Esophagus muscularis mucosa (tissue), 4 donors: ENCODE measurements around the gene ELL2. TPM values are rescaled to one million over a fixed set of nuclear protein-coding genes. Genes with fewer than 3 reads are reported as not detected.

Experiments
- DNase-seq: peaks from one replicate; pipeline ENCODE4 v3.0.0-alpha.2; 2017; ENCODE audit errors: extremely low spot score
- H3K27ac ChIP-seq, 4 donors: fragments of 200-600 bp; sonication (generic); replicated peaks in 1 of 4; 1 replicate in 3 of 4; 2 replicates in 1 of 4; pipeline ENCODE4 v1.5.1; 2016 to 2019; ENCODE audit warnings: mild to moderate bottlenecking in 1 of 4
- H3K27me3 ChIP-seq, 4 donors: fragments of 200-600 bp; sonication (generic); one replicate each; pipeline versions ENCODE4 v1.5.1 to v1.6.0; 2016 to 2019
- H3K36me3 ChIP-seq, 4 donors: fragments of 200-600 bp; sonication (generic); one replicate each; pipeline ENCODE4 v1.5.1; 2016 to 2019
- H3K4me1 ChIP-seq, 4 donors: fragments of 200-600 bp; sonication (generic); one replicate each; pipeline ENCODE4 v1.5.1; 2016 to 2019
- H3K4me3 ChIP-seq, 4 donors: fragments of 200-600 bp; sonication (generic); 1 replicate in 2 of 4; 2 replicates in 2 of 4; pipeline ENCODE4 v1.5.1; 2016 to 2019; ENCODE audit warnings: mild to moderate bottlenecking in 4 of 4, moderate library complexity in 1 of 4
- H3K9me3 ChIP-seq, 4 donors: fragments of 200-600 bp; sonication (generic); 1 replicate in 3 of 4; 2 replicates in 1 of 4; pipeline ENCODE4 v1.5.1; 2016 to 2019
- EP300 ChIP-seq: sonication (generic); formaldehyde crosslinking; IDR thresholded peaks from one replicate; pipeline ENCODE4 v1.6.1; 2017; ENCODE audit warnings: antibody characterized with exemption
- POLR2A ChIP-seq: fragments of 450-650 bp; IDR thresholded peaks from one replicate; pipeline ENCODE4 v1.6.1; 2017; ENCODE audit warnings: antibody characterized with exemption, moderate library complexity, mild to moderate bottlenecking, low read depth
- POLR2AphosphoS5 ChIP-seq, 2 donors: sonication (generic); formaldehyde crosslinking; IDR thresholded peaks; one replicate each; pipeline ENCODE4 v1.6.1; 2017; ENCODE audit warnings: antibody characterized with exemption in 2 of 2
- WGBS: methylation state at CpG from one replicate; pipeline ENCODE4 v1.1.5; 2018; 5-methylcytosine and 5-hydroxymethylcytosine counted together
- intact Hi-C: fragments of 100-400 bp; cut with DNase I; formaldehyde crosslinking; loops from one replicate; pipeline ENCODE4 v1.15.1; 2023
- total RNA-seq, 4 donors: library from RNA; depleted of rRNA; stranded (reverse); fragments of >200 nt; gene quantifications; one replicate each; pipeline versions ENCODE4 v1.1.0 to v1.2.1, GENCODE V29; 2016
- TF ChIP-seq, protein P1 (sequence below), 3 experiments: fragments of 200-600 bp in 2 of 3; fragments of 450-650 bp in 1 of 3; sonication (generic) in 2 of 3; IDR thresholded peaks; one replicate each; pipeline ENCODE4 v1.5.1; 2017 to 2019; ENCODE audit warnings: antibody characterized with exemption in 3 of 3, mild to moderate bottlenecking in 2 of 3, moderate library complexity in 1 of 3

Gene ELL2
- total RNA-seq, 4 donors from 2014 or later = 38.8 to 51.5 (median 42.7) TPM

DNA sequence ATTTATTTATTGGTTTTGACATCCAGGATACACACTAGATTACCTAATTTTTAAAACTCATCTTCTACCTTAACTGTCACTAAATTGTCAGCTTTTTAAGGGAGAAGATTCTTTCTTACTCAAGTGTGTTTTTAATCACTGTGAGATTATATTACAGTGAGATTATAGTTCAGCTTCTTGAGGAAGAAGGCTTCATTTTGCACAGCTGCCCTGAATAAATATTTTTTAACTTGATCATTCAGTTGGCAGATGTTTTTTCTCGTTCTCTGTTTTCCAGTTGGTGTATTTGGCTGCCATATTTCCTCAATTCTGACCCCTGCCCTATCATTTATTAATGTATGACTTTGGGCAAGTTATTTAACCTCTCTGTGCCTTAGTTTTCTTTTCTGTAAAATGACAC, 15.0 kb upstream of the ELL2 start:
- intact Hi-C loops = no loop called here
- no peak for DNase-seq
- no peak overlapping the region for H3K27ac ChIP-seq
- H3K4me1 ChIP-seq = no peaks in the 10 kb centered on the region
- no peaks in the 10 kb centered on the region for H3K27me3 ChIP-seq
- no peak overlapping the region for H3K4me3 ChIP-seq
- TF ChIP-seq POLR2A (no peak), EP300 (no peak), POLR2AphosphoS5 (IDR thresholded peaks at IDR 0.05) (no peak)
- TF ChIP-seq, protein P1, sequence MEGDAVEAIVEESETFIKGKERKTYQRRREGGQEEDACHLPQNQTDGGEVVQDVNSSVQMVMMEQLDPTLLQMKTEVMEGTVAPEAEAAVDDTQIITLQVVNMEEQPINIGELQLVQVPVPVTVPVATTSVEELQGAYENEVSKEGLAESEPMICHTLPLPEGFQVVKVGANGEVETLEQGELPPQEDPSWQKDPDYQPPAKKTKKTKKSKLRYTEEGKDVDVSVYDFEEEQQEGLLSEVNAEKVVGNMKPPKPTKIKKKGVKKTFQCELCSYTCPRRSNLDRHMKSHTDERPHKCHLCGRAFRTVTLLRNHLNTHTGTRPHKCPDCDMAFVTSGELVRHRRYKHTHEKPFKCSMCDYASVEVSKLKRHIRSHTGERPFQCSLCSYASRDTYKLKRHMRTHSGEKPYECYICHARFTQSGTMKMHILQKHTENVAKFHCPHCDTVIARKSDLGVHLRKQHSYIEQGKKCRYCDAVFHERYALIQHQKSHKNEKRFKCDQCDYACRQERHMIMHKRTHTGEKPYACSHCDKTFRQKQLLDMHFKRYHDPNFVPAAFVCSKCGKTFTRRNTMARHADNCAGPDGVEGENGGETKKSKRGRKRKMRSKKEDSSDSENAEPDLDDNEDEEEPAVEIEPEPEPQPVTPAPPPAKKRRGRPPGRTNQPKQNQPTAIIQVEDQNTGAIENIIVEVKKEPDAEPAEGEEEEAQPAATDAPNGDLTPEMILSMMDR (IDR thresholded peaks at IDR 0.05) = no peak
- H3K9me3 ChIP-seq = no peaks in the 10 kb centered on the region
- 64% methylated on average over 1 of the region's 1 CpG for WGBS
- H3K36me3 ChIP-seq = no peaks in the 10 kb centered on the region

DNA sequence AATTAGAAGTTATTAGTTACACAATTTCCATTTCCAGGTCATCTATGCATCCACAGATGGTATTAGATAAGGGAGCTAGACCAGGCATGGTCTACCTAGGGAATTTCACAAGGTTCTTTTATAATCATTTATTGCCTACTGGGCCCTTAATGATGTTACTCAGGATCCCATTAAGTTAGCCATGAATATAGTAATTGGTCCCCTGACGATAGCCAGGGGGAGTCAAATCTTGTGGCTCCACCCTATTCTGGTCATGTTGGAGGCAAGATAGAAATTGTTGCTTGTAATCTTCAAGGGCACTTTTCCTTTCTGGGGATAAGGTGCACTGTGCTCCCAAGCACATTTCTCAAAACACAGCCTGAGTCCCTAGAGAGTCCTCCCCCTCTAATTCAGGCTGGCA, 14.1 kb upstream of the ELL2 start:
- WGBS = 82% methylated on average over 1 of the region's 1 CpG
- intact Hi-C loops = no loop called here
- TF ChIP-seq POLR2AphosphoS5 (IDR thresholded peaks at IDR 0.05) = no peak
- TF ChIP-seq EP300 = no peak
- TF ChIP-seq POLR2A = no peak
- TF ChIP-seq, protein P1 (IDR thresholded peaks at IDR 0.05) = no peak
- no peaks in the 10 kb centered on the region for H3K27me3 ChIP-seq
- H3K4me3 ChIP-seq = no peak overlapping the region
- no peaks in the 10 kb centered on the region for H3K4me1 ChIP-seq
- H3K27ac ChIP-seq = no peak overlapping the region
- no peaks in the 10 kb centered on the region for H3K36me3 ChIP-seq
- no peaks in the 10 kb centered on the region for H3K9me3 ChIP-seq
- DNase-seq = no peak

DNA sequence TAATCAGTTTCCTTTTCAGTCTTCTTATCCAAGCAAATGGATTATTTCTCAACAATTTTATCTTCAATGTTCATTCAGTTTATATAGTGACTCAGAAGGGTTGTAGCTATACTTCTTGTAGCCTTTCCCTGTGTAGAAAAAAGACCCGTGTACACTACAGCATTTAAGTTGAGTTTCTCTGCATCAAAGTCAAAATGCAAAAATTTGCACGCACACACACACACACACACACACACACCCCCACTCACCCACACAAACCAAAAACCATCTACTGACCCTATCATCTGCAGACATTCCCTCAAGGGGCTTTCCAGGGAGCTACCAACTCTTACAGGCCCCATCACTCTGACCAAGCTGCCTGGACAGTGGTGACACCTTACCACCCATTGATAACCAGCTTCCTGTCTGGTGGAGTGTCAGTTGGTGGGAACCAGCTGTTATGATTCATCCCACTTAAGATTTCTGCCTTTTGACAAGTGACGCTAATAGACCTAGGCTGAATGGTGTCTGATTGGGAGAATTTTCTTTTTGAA, 12.2 kb upstream of the ELL2 start:
- 77% methylated on average over 3 of the region's 3 CpGs for WGBS
- H3K4me1 ChIP-seq = no peaks in the 10 kb centered on the region
- H3K4me3 ChIP-seq = no peak overlapping the region
- H3K9me3 ChIP-seq = no peaks in the 10 kb centered on the region
- H3K27me3 ChIP-seq = no peaks in the 10 kb centered on the region
- no peaks in the 10 kb centered on the region for H3K36me3 ChIP-seq
- no peak overlapping the region for H3K27ac ChIP-seq
- intact Hi-C loops = no loop called here
- TF ChIP-seq EP300 (no peak), POLR2A (no peak), POLR2AphosphoS5 (IDR thresholded peaks at IDR 0.05) (no peak)
- TF ChIP-seq, protein P1 (IDR thresholded peaks at IDR 0.05) = no peak
- DNase-seq = no peak

DNA sequence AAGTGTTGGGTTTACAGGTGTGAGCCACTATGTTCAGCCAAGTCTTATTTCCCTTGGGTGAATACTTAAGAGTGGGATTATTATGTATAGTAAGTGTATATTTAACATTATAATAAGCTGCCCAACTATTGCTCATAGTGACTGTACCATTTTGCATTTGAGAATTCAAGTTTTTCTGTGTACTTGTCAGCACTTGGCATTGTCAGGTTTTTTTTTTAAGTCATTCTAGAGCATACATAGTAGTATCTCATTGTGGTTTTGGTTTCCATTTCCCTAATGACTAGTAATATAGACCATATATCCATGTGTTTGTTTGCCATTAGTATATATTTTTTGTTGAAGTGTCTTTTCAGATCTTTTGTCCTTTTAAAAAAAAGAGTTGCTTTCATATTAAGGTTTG, 10.5 kb upstream of the ELL2 start:
- Histone ChIP-seq H3K4me3 (no peak overlapping the region), H3K27me3 (no peaks in the 10 kb centered on the region), H3K27ac (no peak overlapping the region), H3K36me3 (no peaks in the 10 kb centered on the region), H3K9me3 (no peaks in the 10 kb centered on the region), H3K4me1 (no peaks in the 10 kb centered on the region)
- DNase-seq = no peak
- TF ChIP-seq, protein P1 (IDR thresholded peaks at IDR 0.05) = no peak
- TF ChIP-seq POLR2AphosphoS5 (IDR thresholded peaks at IDR 0.05) = no peak
- no peak for TF ChIP-seq POLR2A
- no peak for TF ChIP-seq EP300
- intact Hi-C loops = no loop called here

DNA sequence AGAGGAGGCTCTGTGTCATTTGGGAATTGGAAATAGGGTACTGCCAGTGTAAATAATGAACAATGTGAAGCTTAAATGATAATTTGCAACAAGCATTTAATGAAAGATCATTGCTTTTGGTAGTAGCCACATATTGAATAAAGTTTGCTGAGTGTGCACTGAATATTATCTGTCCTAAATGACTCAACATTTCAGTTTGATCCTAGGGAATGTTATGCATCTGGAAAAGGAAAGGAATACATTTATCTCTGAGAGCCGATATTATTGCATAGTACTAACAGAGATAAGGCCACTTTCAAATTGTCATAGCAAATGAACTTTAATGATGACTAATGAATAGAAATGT, 8.7 kb upstream of the ELL2 start:
- intact Hi-C loops = no loop called here
- 58% methylated on average over 1 of the region's 1 CpG for WGBS
- TF ChIP-seq EP300 = no peak
- TF ChIP-seq POLR2A = no peak
- TF ChIP-seq, protein P1 (IDR thresholded peaks at IDR 0.05) = no peak
- TF ChIP-seq POLR2AphosphoS5 (IDR thresholded peaks at IDR 0.05) = no peak

More for the DNA sequence above, 8.7 kb upstream of the ELL2 start:
- Histone ChIP-seq H3K9me3 (no peaks in the 10 kb centered on the region), H3K36me3 (no peaks in the 10 kb centered on the region), H3K4me1 (no peaks in the 10 kb centered on the region), H3K27me3 (no peaks in the 10 kb centered on the region), H3K27ac (no peak overlapping the region), H3K4me3 (no peak overlapping the region)
- DNase-seq = no peak
